ENCODE data around the gene INPP5A. TPM values are rescaled to one million over a fixed set of nuclear protein-coding genes. Genes with fewer than 3 reads are reported as not detected.

The INPP5A gene
- total RNA-seq, 1 experiment from 2014 or later: 7.6 TPM

- H3K27me3 ChIP-seq: no peaks in the 10 kb centered on the region
- peaks cover 2% of the 10 kb centered on the region; the same call in 1 of the 2 replicates for H3K36me3 ChIP-seq
- H3K9me3 ChIP-seq: no peaks in the 10 kb centered on the region
- H3K4me3 ChIP-seq: peak overlapping the region; percentile 54
- no peak for DNase-seq
Measured at GRCh38 chr10:132538790-132539421, 1.3 kb downstream of the INPP5A start.

- DNase-seq: no peak
- no peaks in the 10 kb centered on the region for H3K36me3 ChIP-seq
- H3K9me3 ChIP-seq: no peaks in the 10 kb centered on the region
- H3K27me3 ChIP-seq: no peaks in the 10 kb centered on the region
- no peak overlapping the region for H3K4me3 ChIP-seq
Measured at GRCh38 chr10:132539431-132539839, 1.8 kb downstream of the INPP5A start.

DNA sequence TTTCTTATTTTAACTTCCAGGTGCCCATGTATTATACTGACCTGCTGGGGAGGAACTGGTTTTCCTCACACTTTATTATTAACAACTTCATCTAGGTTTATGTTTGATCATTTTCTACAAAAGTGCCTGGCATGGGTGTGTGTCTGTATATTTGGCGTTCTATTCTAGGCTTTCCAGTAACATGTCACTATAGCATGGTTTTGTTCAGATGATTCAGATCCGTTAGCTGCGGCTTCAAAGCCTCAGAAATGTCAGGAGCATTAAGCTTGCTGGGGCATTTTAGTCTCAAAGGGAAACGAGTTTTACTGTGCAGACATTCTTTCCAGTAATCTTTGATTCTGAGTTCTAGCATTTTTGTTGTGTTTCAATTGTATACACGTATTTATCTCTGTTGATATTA is 2.3 kb downstream of the INPP5A start:
- no peak for DNase-seq
- no peaks in the 10 kb centered on the region for H3K36me3 ChIP-seq
- H3K9me3 ChIP-seq: no peaks in the 10 kb centered on the region
- H3K4me3 ChIP-seq: no peak overlapping the region
- no peaks in the 10 kb centered on the region for H3K27me3 ChIP-seq

- Histone ChIP-seq H3K9me3 (no peaks in the 10 kb centered on the region), H3K4me3 (no peak overlapping the region), H3K36me3 (no peaks in the 10 kb centered on the region), H3K27me3 (no peaks in the 10 kb centered on the region)
- DNase-seq: no peak
Measured at GRCh38 chr10:132540456-132540855, 2.9 kb downstream of the INPP5A start.

GRCh38 chr10:132541129-132541528 is 3.5 kb downstream of the INPP5A start:
- no peaks in the 10 kb centered on the region for H3K9me3 ChIP-seq
- no peak for DNase-seq
- no peak overlapping the region for H3K4me3 ChIP-seq
- no peaks in the 10 kb centered on the region for H3K36me3 ChIP-seq
- no peaks in the 10 kb centered on the region for H3K27me3 ChIP-seq

GRCh38 chr10:132541601-132542011 is 4.0 kb downstream of the INPP5A start:
- Histone ChIP-seq H3K9me3 (no peaks in the 10 kb centered on the region), H3K4me3 (no peak overlapping the region)
- DNase-seq: no peak

DNA sequence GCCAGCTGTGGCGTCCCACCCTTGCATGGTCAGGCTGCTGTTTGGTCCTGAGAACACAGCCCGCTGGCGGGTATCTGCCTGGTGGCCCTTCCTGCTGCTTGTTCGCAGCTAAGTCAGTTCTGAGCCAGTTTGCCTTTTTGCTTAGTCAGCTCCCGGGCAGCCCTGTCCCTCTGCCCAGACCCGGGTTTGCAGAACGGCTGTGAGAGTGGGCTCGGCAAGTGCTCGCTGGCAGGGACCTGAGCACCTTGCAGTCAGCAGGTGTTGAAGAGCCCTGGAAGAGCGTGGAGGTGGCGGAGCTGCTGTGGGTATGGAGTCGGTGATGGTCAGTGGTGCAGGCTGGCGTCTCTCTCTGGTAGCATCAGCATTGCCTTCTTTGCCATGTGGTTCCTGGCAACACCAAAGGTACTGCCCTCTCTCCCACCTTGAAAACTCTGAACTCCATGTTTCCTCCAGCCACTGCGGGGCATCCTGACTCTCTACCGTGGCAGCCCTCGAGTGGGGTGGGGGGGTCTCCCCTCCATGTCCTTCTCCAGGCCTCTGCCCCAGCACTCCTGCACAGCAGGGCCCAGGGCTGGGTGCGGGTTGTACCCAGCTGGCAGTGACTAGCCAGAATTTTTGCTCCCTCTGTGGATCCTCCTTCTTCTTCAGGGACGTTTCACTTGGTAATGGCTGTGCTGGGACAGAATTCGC is 4.6 kb downstream of the INPP5A start:
- Histone ChIP-seq H3K9me3 (no peaks in the 10 kb centered on the region), H3K27me3 (no peaks in the 10 kb centered on the region), H3K36me3 (no peaks in the 10 kb centered on the region), H3K4me3 (no peak overlapping the region)
- DNase-seq: no peak

More at GRCh38 chr10:132541601-132542011, 4.0 kb downstream of the INPP5A start:
- Histone ChIP-seq H3K36me3 (no peaks in the 10 kb centered on the region), H3K27me3 (no peaks in the 10 kb centered on the region)

GRCh38 chr10:132542819-132543218 is 5.2 kb downstream of the INPP5A start:
- H3K36me3 ChIP-seq: no peaks in the 10 kb centered on the region
- no peaks in the 10 kb centered on the region for H3K9me3 ChIP-seq
- H3K27me3 ChIP-seq: no peaks in the 10 kb centered on the region
- DNase-seq: no peak
- H3K4me3 ChIP-seq: no peak overlapping the region

DNA sequence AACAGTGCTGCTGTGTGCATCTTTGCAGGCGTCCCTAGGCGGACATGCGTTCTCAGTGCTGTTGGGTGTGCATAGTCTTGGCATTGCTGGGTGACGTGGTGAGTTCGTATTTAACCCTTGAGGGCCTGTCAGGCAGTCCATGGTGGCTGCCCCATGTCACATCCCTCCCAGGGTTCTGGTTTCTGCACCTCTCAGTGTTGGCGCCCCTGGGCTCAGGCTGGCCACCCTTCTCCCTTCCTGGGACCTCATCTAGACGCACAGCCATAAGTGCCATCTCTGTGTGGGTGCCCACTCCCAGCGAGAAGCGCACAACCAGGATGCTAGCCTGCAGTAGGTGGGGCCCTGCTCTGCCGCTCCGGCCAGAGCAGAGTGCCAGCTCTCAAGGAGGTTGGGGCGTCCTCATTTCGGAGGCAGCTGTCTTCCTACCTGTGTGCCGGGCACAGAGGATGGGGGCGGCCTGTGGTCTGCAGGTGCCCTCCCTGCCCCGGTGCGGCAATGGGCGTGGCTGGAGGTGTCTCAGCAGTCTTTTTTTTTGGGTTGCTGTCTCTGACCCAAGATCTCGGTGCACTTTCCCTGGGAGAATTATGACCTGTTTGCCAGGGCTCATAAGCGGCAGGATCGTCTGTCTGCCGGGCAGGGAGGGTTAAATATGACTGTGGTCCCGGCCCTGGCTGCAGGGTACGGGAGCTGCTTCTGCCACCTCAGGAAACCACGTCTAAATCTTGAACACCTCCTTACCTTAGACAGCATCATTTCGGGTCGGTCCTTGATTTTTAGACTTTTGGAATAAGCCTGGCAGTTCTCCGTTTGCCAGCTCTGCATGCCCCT is 6.5 kb downstream of the INPP5A start:
- no peak overlapping the region for H3K4me3 ChIP-seq
- no peak for DNase-seq
- no peaks in the 10 kb centered on the region for H3K36me3 ChIP-seq
- H3K9me3 ChIP-seq: no peaks in the 10 kb centered on the region
- H3K27me3 ChIP-seq: no peaks in the 10 kb centered on the region

- H3K9me3 ChIP-seq: no peaks in the 10 kb centered on the region
- DNase-seq: no peak
- H3K27me3 ChIP-seq: no peaks in the 10 kb centered on the region
- H3K36me3 ChIP-seq: no peaks in the 10 kb centered on the region
- H3K4me3 ChIP-seq: no peak overlapping the region
Measured at GRCh38 chr10:132544744-132545658, 7.4 kb downstream of the INPP5A start.

DNA sequence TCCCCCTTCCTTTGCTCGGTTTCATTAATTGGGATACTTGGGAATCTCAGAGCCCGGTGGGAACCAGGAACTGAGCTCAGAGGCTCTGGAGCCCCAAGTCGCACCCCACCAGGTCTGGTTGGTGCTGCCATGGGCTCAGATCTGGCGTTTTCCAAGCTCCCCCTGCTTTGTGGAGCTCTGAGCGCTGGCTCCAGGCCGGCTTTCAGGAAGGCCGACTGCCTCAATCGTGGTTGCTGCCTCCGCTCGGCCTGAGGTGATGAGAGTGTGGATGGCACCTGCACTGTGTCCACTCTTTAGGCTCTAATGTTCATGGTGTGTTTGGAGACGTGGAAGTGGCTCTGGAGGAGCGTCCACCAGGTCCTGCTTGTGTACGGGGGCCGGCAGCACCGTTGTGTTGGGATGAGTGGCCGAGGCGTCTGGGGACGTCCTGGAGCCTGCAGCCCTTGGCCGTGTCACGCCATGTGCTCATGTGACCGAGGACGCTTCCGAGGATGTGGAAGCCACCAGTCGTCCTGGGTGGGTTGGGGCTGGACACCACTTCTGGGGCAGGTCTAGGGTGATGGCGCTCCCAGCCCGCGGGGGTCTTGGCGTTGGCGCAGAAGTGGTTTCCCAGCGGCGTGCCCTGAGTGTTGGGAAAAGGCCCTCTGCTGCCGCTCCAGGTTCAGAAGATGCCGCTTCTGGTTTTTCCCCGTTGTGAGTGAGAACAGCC is 8.2 kb downstream of the INPP5A start:
- no peak for DNase-seq
- no peaks in the 10 kb centered on the region for H3K27me3 ChIP-seq
- no peaks in the 10 kb centered on the region for H3K9me3 ChIP-seq

DNA sequence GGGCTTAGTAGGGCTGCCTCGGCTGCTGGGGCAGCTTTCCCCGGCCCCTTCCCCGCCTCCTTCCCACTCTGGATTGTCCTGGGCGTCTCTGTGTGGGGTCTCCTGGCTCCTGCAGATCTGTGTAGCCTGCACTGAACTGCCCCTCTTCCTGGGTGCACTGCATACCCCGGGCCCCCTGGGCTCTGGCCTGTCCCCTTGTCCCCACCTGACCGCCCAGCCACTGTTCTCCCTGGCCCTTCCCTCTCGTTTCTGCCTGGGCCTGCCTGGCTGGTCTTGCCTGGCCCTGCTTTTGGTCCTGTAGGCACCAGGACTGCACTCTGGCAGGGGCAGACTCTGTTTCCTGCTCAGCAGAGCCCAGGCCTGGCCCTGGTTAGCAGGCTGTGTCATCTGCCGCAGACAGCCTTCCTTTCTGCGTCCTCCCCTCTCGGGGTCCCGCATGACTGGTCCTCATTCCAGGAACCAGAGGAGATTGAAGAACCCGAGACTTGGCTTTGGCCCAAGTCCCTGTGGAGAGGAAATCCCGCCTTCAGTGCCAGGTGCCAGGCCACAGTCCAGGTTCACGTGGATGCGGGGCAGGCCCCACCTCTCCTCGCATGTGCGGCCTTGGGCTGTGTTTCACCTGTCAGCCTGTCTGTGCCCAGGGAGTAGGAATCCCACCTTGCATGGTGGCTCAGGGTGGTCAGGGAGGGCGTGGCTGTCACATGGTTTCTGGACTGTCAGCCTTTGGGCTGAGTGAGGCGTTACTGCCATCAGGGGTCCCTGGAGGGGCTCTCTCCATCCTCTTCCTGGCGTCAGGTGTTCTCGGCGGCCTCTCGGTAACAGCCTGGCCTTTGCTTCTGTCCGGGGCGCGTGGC is 9.2 kb downstream of the INPP5A start:
- Histone ChIP-seq H3K4me3 (no peak overlapping the region), H3K36me3 (no peaks in the 10 kb centered on the region), H3K27me3 (no peaks in the 10 kb centered on the region), H3K9me3 (no peaks in the 10 kb centered on the region)
- no peak for DNase-seq

More for the DNA sequence above, 8.2 kb downstream of the INPP5A start:
- Histone ChIP-seq H3K4me3 (no peak overlapping the region), H3K36me3 (no peaks in the 10 kb centered on the region)

- no peaks in the 10 kb centered on the region for H3K9me3 ChIP-seq
- no peaks in the 10 kb centered on the region for H3K36me3 ChIP-seq
- DNase-seq: no peak
- H3K4me3 ChIP-seq: no peak overlapping the region
- H3K27me3 ChIP-seq: no peaks in the 10 kb centered on the region
Measured at GRCh38 chr10:132547421-132547861, 9.9 kb downstream of the INPP5A start.

GRCh38 chr10:132548106-132548823 is 10.7 kb downstream of the INPP5A start:
- Histone ChIP-seq H3K27me3 (no peaks in the 10 kb centered on the region), H3K36me3 (no peaks in the 10 kb centered on the region), H3K9me3 (no peaks in the 10 kb centered on the region), H3K4me3 (no peak overlapping the region)
- no peak for DNase-seq
